ENCODE measurements around the gene RAB9A. TPM values are rescaled to one million over a fixed set of nuclear protein-coding genes. Genes with fewer than 3 reads are reported as not detected.
A peak's percentile ranks its signal among the peaks of the same experiment; 100 is the strongest.

Gene RAB9A
- total and polyA plus RNA-seq, 10 of the 15 experiments (the other 5 are each of a cell fraction or from before 2014, with no cell fraction given), result 42.1 to 142 (median 49.9) TPM

GRCh38 chrX:13694359-13694758 is 5.4 kb downstream of the RAB9A start:
- Histone ChIP-seq H3K79me2 (ENCODE audit: control insufficient read depth, insufficient read depth, low read length) (peaks cover 95% of the 10 kb centered on the region), H3K36me3 (ENCODE audit: control insufficient read depth in 2 of 2, insufficient read depth in 2 of 2, low read length in 1 of 2) (no peaks in the 10 kb centered on the region; a peak in 1 of 4 replicates), H4K20me1 (ENCODE audit: control insufficient read depth, insufficient read depth) (0 out of 2 replicates have a peak, but pooled peaks cover 2% of the 10 kb centered on the region), H3K9ac (ENCODE audit: control insufficient read depth, insufficient read depth, low read length) (peak overlapping the region; percentile 67), H3K27me3 (replicated peaks in 1 of 2; ENCODE audit: control insufficient read depth in 2 of 2, insufficient read depth in 2 of 2, low read length in 1 of 2) (no peaks in the 10 kb centered on the region), H3K4me2 (ENCODE audit: control insufficient read depth, insufficient read depth) (peak overlapping the region; percentile 78), H3K9me3 (replicated peaks; ENCODE audit: control insufficient read depth, insufficient read depth, low read length) (no peaks in the 10 kb centered on the region; the same call in 2 of the 3 replicates), H2AFZ (ENCODE audit: control insufficient read depth, low read depth, low read length) (no peak overlapping the region), H3K27ac (ENCODE audit: control insufficient read depth, insufficient read depth) (peak overlapping the region; percentile 69), H3K4me1 (ENCODE audit: control insufficient read depth, insufficient read depth, low read length) (peaks cover 31% of the 10 kb centered on the region), H3K4me3 (peak overlapping the region; percentile 66; the same call in 1 of the 2 replicates)
- 27% methylated on average over 2 of the region's 2 CpGs for WGBS (ENCODE audit: insufficient coverage, insufficient replicate concordance, low lambda C conversion rate, missing lambda C conversion rate)
- ChIA-PET RAD21 (ENCODE audit: unreplicated experiment) (interaction anchor here (0.8 to 11.4 kb wide), 12 partner anchors 9 to 607 kb away, joined by 3 to 201 read pairs (median 4); partner anchors contain the start of genes GEMIN8, OFD1, TCEANC and TRAPPC2), SMC1A (ENCODE audit: uncharacterized antibody, unreplicated experiment) (interaction anchor here (0.6 to 13.8 kb wide), 9 partner anchors 7 to 645 kb away, joined by 3 to 198 read pairs (median 72); partner anchors contain the start of genes OFD1, RAB9A and TRAPPC2), POLR2A (interaction anchor here (2.0 to 10.2 kb wide), 3 partner anchors 41 to 57 kb away, joined by 9 to 130 read pairs (median 36); partner anchors contain the start of genes OFD1 and TRAPPC2), CTCF (interaction anchor here (1.4 to 10.2 kb wide), 7 partner anchors 9 to 748 kb away, joined by 4 to 89 read pairs (median 10); partner anchors contain the start of genes OFD1 and TRAPPC2)
- no peak for TF ChIP-seq SIX5 (IDR thresholded peaks at IDR 0.05; ENCODE audit: low read depth, low read length, severe bottlenecking)
- TF ChIP-seq, protein P1, sequence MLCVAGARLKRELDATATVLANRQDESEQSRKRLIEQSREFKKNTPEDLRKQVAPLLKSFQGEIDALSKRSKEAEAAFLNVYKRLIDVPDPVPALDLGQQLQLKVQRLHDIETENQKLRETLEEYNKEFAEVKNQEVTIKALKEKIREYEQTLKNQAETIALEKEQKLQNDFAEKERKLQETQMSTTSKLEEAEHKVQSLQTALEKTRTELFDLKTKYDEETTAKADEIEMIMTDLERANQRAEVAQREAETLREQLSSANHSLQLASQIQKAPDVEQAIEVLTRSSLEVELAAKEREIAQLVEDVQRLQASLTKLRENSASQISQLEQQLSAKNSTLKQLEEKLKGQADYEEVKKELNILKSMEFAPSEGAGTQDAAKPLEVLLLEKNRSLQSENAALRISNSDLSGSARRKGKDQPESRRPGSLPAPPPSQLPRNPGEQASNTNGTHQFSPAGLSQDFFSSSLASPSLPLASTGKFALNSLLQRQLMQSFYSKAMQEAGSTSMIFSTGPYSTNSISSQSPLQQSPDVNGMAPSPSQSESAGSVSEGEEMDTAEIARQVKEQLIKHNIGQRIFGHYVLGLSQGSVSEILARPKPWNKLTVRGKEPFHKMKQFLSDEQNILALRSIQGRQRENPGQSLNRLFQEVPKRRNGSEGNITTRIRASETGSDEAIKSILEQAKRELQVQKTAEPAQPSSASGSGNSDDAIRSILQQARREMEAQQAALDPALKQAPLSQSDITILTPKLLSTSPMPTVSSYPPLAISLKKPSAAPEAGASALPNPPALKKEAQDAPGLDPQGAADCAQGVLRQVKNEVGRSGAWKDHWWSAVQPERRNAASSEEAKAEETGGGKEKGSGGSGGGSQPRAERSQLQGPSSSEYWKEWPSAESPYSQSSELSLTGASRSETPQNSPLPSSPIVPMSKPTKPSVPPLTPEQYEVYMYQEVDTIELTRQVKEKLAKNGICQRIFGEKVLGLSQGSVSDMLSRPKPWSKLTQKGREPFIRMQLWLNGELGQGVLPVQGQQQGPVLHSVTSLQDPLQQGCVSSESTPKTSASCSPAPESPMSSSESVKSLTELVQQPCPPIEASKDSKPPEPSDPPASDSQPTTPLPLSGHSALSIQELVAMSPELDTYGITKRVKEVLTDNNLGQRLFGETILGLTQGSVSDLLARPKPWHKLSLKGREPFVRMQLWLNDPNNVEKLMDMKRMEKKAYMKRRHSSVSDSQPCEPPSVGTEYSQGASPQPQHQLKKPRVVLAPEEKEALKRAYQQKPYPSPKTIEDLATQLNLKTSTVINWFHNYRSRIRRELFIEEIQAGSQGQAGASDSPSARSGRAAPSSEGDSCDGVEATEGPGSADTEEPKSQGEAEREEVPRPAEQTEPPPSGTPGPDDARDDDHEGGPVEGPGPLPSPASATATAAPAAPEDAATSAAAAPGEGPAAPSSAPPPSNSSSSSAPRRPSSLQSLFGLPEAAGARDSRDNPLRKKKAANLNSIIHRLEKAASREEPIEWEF (IDR thresholded peaks at IDR 0.05; ENCODE audit: insufficient replicate concordance, low read depth, low read length), result no peak
- peak; percentile 75 for TF ChIP-seq ATF7 (IDR thresholded peaks at IDR 0.05; ENCODE audit: low read depth)
- TF ChIP-seq NFYB (IDR thresholded peaks at IDR 0.05; ENCODE audit: insufficient read depth, low read depth, low read length), result no peak
- TF ChIP-seq, protein P2, sequence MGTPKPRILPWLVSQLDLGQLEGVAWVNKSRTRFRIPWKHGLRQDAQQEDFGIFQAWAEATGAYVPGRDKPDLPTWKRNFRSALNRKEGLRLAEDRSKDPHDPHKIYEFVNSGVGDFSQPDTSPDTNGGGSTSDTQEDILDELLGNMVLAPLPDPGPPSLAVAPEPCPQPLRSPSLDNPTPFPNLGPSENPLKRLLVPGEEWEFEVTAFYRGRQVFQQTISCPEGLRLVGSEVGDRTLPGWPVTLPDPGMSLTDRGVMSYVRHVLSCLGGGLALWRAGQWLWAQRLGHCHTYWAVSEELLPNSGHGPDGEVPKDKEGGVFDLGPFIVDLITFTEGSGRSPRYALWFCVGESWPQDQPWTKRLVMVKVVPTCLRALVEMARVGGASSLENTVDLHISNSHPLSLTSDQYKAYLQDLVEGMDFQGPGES (IDR thresholded peaks at IDR 0.05), result no peak
- TF ChIP-seq MEF2B (IDR thresholded peaks at IDR 0.05; ENCODE audit: partially characterized antibody, poor library complexity, severe bottlenecking), result peak; percentile 30
- no peak for TF ChIP-seq NFYA (IDR thresholded peaks at IDR 0.05; ENCODE audit: borderline replicate concordance, low read depth, low read length)
- no peak for TF ChIP-seq FOXM1 (IDR thresholded peaks at IDR 0.05; ENCODE audit: low read depth, low read length)
- TF ChIP-seq SMAD5 (IDR thresholded peaks at IDR 0.05; ENCODE audit: low read depth), result no peak
- no peak for TF ChIP-seq POLR2AphosphoS2 (IDR thresholded peaks at IDR 0.05; ENCODE audit: low read depth, low read length)
- TF ChIP-seq RAD21 (IDR thresholded peaks at IDR 0.05; ENCODE audit: insufficient read depth, low read depth, low read length), result no peak
- TF ChIP-seq SMAD1 (IDR thresholded peaks at IDR 0.05; ENCODE audit: low read depth, partially characterized antibody), result no peak
- no peak for TF ChIP-seq FOXK2 (IDR thresholded peaks at IDR 0.05)
- in situ Hi-C loops (cut with MboI) (no loop called here), intact Hi-C loops (cut with micrococcal nuclease; ENCODE audit: unreplicated experiment) (loop anchor here (10.0 kb wide), 1 partner anchor 740 kb away; no protein-coding TSS in a partner anchor)
- FAIRE-seq, result no peak
- BruUV-seq (replicated peaks), result no TSS peak
- DNase-seq (ENCODE audit: low read depth, low spot score), result no peak
- ATAC-seq, result no peak
